ENCODE results near the gene RNF227.

Gene RNF227

DNA sequence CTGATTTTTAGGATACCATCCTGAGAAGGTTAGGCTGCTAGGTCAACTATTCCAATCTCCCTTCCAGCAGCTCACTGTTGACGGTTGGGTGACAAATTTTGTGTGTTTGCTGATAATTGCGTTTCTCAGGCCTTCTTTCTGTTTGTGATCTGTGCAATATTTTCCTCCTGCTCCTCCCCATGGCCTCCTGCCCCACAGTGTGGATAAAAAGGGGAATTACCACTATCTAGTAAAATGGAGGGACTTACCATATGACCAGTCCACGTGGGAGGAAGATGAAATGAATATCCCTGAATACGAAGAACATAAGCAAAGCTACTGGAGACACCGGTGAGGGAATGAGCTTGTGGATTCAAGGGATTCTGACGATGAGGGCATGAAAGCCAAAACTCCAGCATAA is 18.3 kb downstream of the RNF227 start:
- H3K79me2 ChIP-seq (ENCODE audit: insufficient read depth, low read length): peaks cover 7% of the 10 kb centered on the region; the same call in 1 of the 2 replicates
- H3F3A ChIP-seq (ENCODE audit: low read depth): no peaks in the 10 kb centered on the region
- H3K4me2 ChIP-seq (ENCODE audit: low read depth, low read length, poor library complexity, severe bottlenecking): no peak overlapping the region
- H3K4me3 ChIP-seq (ENCODE audit: low read length, poor library complexity, severe bottlenecking): no peak overlapping the region
- H3K9me3 ChIP-seq (ENCODE audit: insufficient read depth, low read depth, low read length): no peaks in the 10 kb centered on the region
- TF ChIP-seq EZH2phosphoT487 (IDR thresholded peaks at IDR 0.05; ENCODE audit: borderline replicate concordance): no peak
- TF ChIP-seq, protein P1, sequence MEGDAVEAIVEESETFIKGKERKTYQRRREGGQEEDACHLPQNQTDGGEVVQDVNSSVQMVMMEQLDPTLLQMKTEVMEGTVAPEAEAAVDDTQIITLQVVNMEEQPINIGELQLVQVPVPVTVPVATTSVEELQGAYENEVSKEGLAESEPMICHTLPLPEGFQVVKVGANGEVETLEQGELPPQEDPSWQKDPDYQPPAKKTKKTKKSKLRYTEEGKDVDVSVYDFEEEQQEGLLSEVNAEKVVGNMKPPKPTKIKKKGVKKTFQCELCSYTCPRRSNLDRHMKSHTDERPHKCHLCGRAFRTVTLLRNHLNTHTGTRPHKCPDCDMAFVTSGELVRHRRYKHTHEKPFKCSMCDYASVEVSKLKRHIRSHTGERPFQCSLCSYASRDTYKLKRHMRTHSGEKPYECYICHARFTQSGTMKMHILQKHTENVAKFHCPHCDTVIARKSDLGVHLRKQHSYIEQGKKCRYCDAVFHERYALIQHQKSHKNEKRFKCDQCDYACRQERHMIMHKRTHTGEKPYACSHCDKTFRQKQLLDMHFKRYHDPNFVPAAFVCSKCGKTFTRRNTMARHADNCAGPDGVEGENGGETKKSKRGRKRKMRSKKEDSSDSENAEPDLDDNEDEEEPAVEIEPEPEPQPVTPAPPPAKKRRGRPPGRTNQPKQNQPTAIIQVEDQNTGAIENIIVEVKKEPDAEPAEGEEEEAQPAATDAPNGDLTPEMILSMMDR (conservative IDR thresholded peaks at IDR 0.05; ENCODE audit: low read length): peak; percentile 59
- H3K27me3 ChIP-seq (ENCODE audit: insufficient read depth, low read length, poor library complexity, severe bottlenecking): no peaks in the 10 kb centered on the region
- H3K36me3 ChIP-seq (ENCODE audit: insufficient read depth, low read length): peaks cover 90% of the 10 kb centered on the region
- H4K20me1 ChIP-seq (ENCODE audit: insufficient read depth, low read length, poor library complexity, severe bottlenecking): peaks cover 7% of the 10 kb centered on the region
- no peaks in the 10 kb centered on the region for H3K9me2 ChIP-seq (replicated peaks; ENCODE audit: low read depth, low read length)
- H3K4me1 ChIP-seq (ENCODE audit: insufficient read depth, low read length, poor library complexity, severe bottlenecking): no peaks in the 10 kb centered on the region
- no peak overlapping the region for H3K9ac ChIP-seq (ENCODE audit: low read depth, low read length, poor library complexity, severe bottlenecking)
- H2AFZ ChIP-seq (ENCODE audit: low read length): no peak overlapping the region

DNA sequence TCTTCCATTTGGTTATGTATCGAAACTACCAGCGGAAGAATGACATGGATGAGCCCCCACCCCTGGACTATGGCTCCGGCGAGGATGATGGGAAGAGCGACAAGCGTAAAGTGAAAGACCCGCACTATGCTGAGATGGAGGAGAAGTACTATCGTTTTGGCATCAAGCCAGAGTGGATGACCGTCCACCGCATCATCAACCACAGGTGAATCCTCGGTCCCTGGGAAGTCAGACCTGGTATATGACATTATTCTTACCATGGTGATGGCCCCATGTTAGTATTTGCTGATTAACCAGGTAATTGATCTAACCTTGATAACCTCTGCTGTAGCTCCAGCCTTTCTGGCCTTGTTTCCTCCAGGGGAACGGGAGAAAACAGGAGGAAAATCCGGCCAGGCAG is 19.0 kb downstream of the RNF227 start:
- no peak overlapping the region for H3K9ac ChIP-seq (ENCODE audit: low read depth, low read length, poor library complexity, severe bottlenecking)

GRCh38 chr17:7894866-7895265 is 21.2 kb downstream of the RNF227 start:
- Histone ChIP-seq H3K4me2 (ENCODE audit: low read depth, low read length, poor library complexity, severe bottlenecking) (no peak overlapping the region), H3K9me2 (replicated peaks; ENCODE audit: low read depth, low read length) (no peaks in the 10 kb centered on the region), H3F3A (ENCODE audit: low read depth) (no peaks in the 10 kb centered on the region), H3K27me3 (ENCODE audit: insufficient read depth, low read length, poor library complexity, severe bottlenecking) (no peaks in the 10 kb centered on the region), H3K4me3 (ENCODE audit: low read length, poor library complexity, severe bottlenecking) (no peak overlapping the region), H3K9ac (ENCODE audit: low read depth, low read length, poor library complexity, severe bottlenecking) (no peak overlapping the region), H3K4me1 (ENCODE audit: insufficient read depth, low read length, poor library complexity, severe bottlenecking) (no peaks in the 10 kb centered on the region), H3K79me2 (ENCODE audit: insufficient read depth, low read length) (peaks cover 29% of the 10 kb centered on the region), H4K20me1 (ENCODE audit: insufficient read depth, low read length, poor library complexity, severe bottlenecking) (peaks cover 18% of the 10 kb centered on the region), H3K36me3 (ENCODE audit: insufficient read depth, low read length) (peaks cover 88% of the 10 kb centered on the region), H2AFZ (ENCODE audit: low read length) (no peak overlapping the region), H3K9me3 (ENCODE audit: insufficient read depth, low read depth, low read length) (no peaks in the 10 kb centered on the region)
- TF ChIP-seq, protein P1 (conservative IDR thresholded peaks at IDR 0.05; ENCODE audit: low read length): no peak
- TF ChIP-seq EZH2phosphoT487 (IDR thresholded peaks at IDR 0.05; ENCODE audit: borderline replicate concordance): no peak

More for the DNA sequence above, 19.0 kb downstream of the RNF227 start:
- H3F3A ChIP-seq (ENCODE audit: low read depth): no peaks in the 10 kb centered on the region
- no peak overlapping the region for H3K4me2 ChIP-seq (ENCODE audit: low read depth, low read length, poor library complexity, severe bottlenecking)
- H3K4me1 ChIP-seq (ENCODE audit: insufficient read depth, low read length, poor library complexity, severe bottlenecking): no peaks in the 10 kb centered on the region
- H3K9me3 ChIP-seq (ENCODE audit: insufficient read depth, low read depth, low read length): no peaks in the 10 kb centered on the region
- no peak overlapping the region for H2AFZ ChIP-seq (ENCODE audit: low read length)
- TF ChIP-seq EZH2phosphoT487 (IDR thresholded peaks at IDR 0.05; ENCODE audit: borderline replicate concordance): no peak
- TF ChIP-seq, protein P1 (conservative IDR thresholded peaks at IDR 0.05; ENCODE audit: low read length): no peak
- H3K79me2 ChIP-seq (ENCODE audit: insufficient read depth, low read length): peaks cover 8% of the 10 kb centered on the region; the same call in 1 of the 2 replicates
- no peaks in the 10 kb centered on the region for H3K9me2 ChIP-seq (replicated peaks; ENCODE audit: low read depth, low read length)
- H3K27me3 ChIP-seq (ENCODE audit: insufficient read depth, low read length, poor library complexity, severe bottlenecking): no peaks in the 10 kb centered on the region
- no peak overlapping the region for H3K4me3 ChIP-seq (ENCODE audit: low read length, poor library complexity, severe bottlenecking)
- peaks cover 7% of the 10 kb centered on the region for H4K20me1 ChIP-seq (ENCODE audit: insufficient read depth, low read length, poor library complexity, severe bottlenecking)
- H3K36me3 ChIP-seq (ENCODE audit: insufficient read depth, low read length): peaks cover 86% of the 10 kb centered on the region
